Neural progenitor cell (in vitro differentiated cells): ENCODE measurements around the gene ASL.

ENCODE experiments used
- EZH2phosphoT487 ChIP-seq: fragments of 200-600 bp; sonication (generic); IDR thresholded peaks from 2 replicates; pipeline ENCODE4 v1.6.1; 2017; ENCODE audit warnings: antibody characterized with exemption
- TF ChIP-seq, protein P1 (sequence below): fragments of 200-600 bp; sonication (generic); IDR thresholded peaks from 2 replicates; pipeline ENCODE4 v1.5.1; 2017; ENCODE audit warnings: antibody characterized with exemption, mild to moderate bottlenecking

GRCh38 chr7:66070222-66070621 lies 5.4 kb upstream of the ASL start:
- TF ChIP-seq, protein P1, sequence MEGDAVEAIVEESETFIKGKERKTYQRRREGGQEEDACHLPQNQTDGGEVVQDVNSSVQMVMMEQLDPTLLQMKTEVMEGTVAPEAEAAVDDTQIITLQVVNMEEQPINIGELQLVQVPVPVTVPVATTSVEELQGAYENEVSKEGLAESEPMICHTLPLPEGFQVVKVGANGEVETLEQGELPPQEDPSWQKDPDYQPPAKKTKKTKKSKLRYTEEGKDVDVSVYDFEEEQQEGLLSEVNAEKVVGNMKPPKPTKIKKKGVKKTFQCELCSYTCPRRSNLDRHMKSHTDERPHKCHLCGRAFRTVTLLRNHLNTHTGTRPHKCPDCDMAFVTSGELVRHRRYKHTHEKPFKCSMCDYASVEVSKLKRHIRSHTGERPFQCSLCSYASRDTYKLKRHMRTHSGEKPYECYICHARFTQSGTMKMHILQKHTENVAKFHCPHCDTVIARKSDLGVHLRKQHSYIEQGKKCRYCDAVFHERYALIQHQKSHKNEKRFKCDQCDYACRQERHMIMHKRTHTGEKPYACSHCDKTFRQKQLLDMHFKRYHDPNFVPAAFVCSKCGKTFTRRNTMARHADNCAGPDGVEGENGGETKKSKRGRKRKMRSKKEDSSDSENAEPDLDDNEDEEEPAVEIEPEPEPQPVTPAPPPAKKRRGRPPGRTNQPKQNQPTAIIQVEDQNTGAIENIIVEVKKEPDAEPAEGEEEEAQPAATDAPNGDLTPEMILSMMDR: no peak
- TF ChIP-seq EZH2phosphoT487: no peak
